GM23248 (cell line): ENCODE measurements around the gene PSMC3IP.

ENCODE experiments used
- EZH2 ChIP-seq: fragments of 200-600 bp; sonication (generic); IDR thresholded peaks from 2 replicates; pipeline ENCODE4 v1.6.1; 2018; ENCODE audit warnings: antibody characterized with exemption, mild to moderate bottlenecking; ENCODE audit not compliant: insufficient read depth, poor library complexity, severe bottlenecking
- EZH2phosphoT487 ChIP-seq: fragments of 200-600 bp; sonication (generic); IDR thresholded peaks from 2 replicates; pipeline ENCODE4 v1.6.1; 2018; ENCODE audit warnings: antibody characterized with exemption, moderate library complexity, mild to moderate bottlenecking, low read depth; ENCODE audit not compliant: insufficient read depth

DNA sequence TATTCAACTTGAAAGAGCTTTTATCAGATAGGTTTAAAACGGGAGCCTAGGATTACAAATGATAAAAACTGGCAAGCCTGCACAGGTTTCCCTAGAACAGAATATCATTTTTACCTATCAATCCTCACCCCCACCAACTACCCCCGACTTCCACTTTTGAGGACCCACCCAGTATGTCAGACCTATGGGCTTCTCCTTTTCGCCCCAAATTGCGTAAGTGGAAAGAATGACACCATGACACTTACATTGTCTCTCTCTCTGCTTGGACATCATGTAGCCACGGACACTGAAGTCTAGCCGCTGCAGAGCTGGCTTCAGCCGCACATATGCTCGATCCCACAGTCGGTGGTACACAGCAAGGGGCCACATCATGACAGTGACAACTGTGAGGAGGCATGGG lies 7.4 kb upstream of the PSMC3IP start:
- no peak for TF ChIP-seq EZH2phosphoT487
- TF ChIP-seq EZH2 = no peak
